Adrenal gland (tissue), 5 donors: ENCODE measurements around the gene DIAPH3.

Source experiments
- POLR2A ChIP-seq, 2 donors: fragments of 450-650 bp; IDR thresholded peaks; one replicate each; pipeline ENCODE4 v1.6.1; 2017; ENCODE audit warnings: antibody characterized with exemption in 2 of 2, mild to moderate bottlenecking in 2 of 2, moderate library complexity in 1 of 2
- TF ChIP-seq, protein P1 (sequence below), 6 experiments: fragments of 450-650 bp in 4 of 6; fragments of 200-600 bp in 2 of 6; sonication (generic) in 1 of 6; IDR thresholded peaks; 1 replicate in 5 of 6; 2 replicates in 1 of 6; pipeline versions ENCODE4 v1.5.1 to v1.8.0; 2016 to 2021; ENCODE audit warnings: antibody characterized with exemption in 6 of 6, mild to moderate bottlenecking in 2 of 6, moderate library complexity in 1 of 6
- donor health status: DM: no; HTN: no; CAD: no.

DNA sequence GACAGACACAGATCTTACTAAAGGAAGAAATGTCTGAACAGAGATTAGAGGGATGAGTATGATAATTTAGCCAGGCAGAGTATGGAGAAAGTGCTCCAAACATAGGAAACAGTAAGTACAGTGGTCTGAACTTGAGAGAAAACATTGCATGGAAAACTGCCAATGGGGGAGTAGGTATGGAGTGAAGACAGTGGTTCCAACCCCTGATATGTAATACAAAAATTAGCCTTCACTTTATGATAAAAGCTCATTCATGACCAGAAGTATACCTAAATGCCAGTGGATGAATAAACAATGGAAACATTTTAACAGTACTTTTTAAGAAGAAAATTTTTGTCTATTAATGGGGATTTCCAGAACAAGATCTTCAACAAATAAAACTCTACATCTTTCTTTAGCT lies 334.0 kb downstream of the DIAPH3 start:
- no peak for TF ChIP-seq POLR2A (IDR thresholded peaks at IDR 0.05)
- TF ChIP-seq, protein P1, sequence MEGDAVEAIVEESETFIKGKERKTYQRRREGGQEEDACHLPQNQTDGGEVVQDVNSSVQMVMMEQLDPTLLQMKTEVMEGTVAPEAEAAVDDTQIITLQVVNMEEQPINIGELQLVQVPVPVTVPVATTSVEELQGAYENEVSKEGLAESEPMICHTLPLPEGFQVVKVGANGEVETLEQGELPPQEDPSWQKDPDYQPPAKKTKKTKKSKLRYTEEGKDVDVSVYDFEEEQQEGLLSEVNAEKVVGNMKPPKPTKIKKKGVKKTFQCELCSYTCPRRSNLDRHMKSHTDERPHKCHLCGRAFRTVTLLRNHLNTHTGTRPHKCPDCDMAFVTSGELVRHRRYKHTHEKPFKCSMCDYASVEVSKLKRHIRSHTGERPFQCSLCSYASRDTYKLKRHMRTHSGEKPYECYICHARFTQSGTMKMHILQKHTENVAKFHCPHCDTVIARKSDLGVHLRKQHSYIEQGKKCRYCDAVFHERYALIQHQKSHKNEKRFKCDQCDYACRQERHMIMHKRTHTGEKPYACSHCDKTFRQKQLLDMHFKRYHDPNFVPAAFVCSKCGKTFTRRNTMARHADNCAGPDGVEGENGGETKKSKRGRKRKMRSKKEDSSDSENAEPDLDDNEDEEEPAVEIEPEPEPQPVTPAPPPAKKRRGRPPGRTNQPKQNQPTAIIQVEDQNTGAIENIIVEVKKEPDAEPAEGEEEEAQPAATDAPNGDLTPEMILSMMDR (IDR thresholded peaks at IDR 0.05): no peak
